HepG2 (cell line): ENCODE measurements around the gene BLOC1S4. TPM values are rescaled to one million over a fixed set of nuclear protein-coding genes. Genes with fewer than 3 reads are reported as not detected.

Experiments used
- ATF3 ChIP-seq: sonication (generic); formaldehyde crosslinking; IDR thresholded peaks from 2 replicates; pipeline ENCODE4 v1.4.0; 2020; ENCODE audit warnings: missing genetic modification reagents
- HNRNPK ChIP-seq: fragments of 200-400 bp; formaldehyde crosslinking; IDR thresholded peaks from 2 replicates; pipeline ENCODE4 v1.6.1; 2018; ENCODE audit warnings: low read length, low read depth, moderate library complexity, mild to moderate bottlenecking; ENCODE audit not compliant: poor library complexity, severe bottlenecking
- SNAPC2 ChIP-seq: sonication (generic); formaldehyde crosslinking; IDR thresholded peaks from 2 replicates; pipeline ENCODE4 v1.8.1; 2022; ENCODE audit warnings: mild to moderate bottlenecking, missing genetic modification reagents
- ZBTB2 ChIP-seq: sonication (generic); formaldehyde crosslinking; IDR thresholded peaks from 2 replicates; pipeline ENCODE4 v1.8.0; 2022; ENCODE audit warnings: low read depth, missing genetic modification reagents
- ZBTB4 ChIP-seq: sonication (generic); formaldehyde crosslinking; IDR thresholded peaks from 2 replicates; pipeline ENCODE4 v1.4.0; 2020; ENCODE audit warnings: missing genetic modification reagents, mild to moderate bottlenecking, borderline replicate concordance
- ZBTB49 ChIP-seq: sonication (generic); formaldehyde crosslinking; IDR thresholded peaks from 2 replicates; pipeline ENCODE4 v1.4.0; 2020; ENCODE audit warnings: missing genetic modification reagents, borderline replicate concordance
- ZIK1 ChIP-seq: sonication (generic); formaldehyde crosslinking; IDR thresholded peaks from 2 replicates; pipeline ENCODE4 v1.5.0; 2020; ENCODE audit warnings: mild to moderate bottlenecking, low read depth, missing genetic modification reagents, borderline replicate concordance
- ZNF280D ChIP-seq: sonication (generic); formaldehyde crosslinking; IDR thresholded peaks from 2 replicates; pipeline ENCODE4 v1.5.1; 2020; ENCODE audit warnings: mild to moderate bottlenecking, missing genetic modification reagents
- ZNF687 ChIP-seq: sonication (generic); formaldehyde crosslinking; IDR thresholded peaks from 2 replicates; pipeline ENCODE4 v1.5.1; 2020; ENCODE audit warnings: mild to moderate bottlenecking, missing genetic modification reagents, moderate library complexity
- ZNF703 ChIP-seq: sonication (generic); formaldehyde crosslinking; IDR thresholded peaks from 2 replicates; pipeline ENCODE4 v1.5.1; 2020; ENCODE audit warnings: missing genetic modification reagents, mild to moderate bottlenecking, moderate library complexity, borderline replicate concordance
- polyA plus RNA-seq, 8 experiments: library from polyadenylated mRNA; depleted of rRNA in 3 of 8; stranded (reverse) in 7 of 8; unstranded in 1 of 8; fragments of >200 nt; fragmentation: Illumina TruSeq in 4 of 8; extraction: Trizol in 4 of 8; gene quantifications; 2 replicates each; pipeline versions ENCODE4 v1.2.1 to v1.2.3, GENCODE V29; 2011 to 2016; ENCODE audit warnings: low read depth in 4 of 8, missing spikeins in 1 of 8, mixed read lengths in 1 of 8; ENCODE audit not compliant: insufficient read depth in 1 of 8
- total RNA-seq, 5 experiments: library from RNA; depleted of rRNA; stranded (reverse); fragments of >200 nt; fragmentation: Illumina TruSeq; extraction: Trizol; gene quantifications; 2 replicates each; pipeline ENCODE4 v1.2.3, GENCODE V29; 2016; ENCODE audit warnings: low read depth in 1 of 5

BLOC1S4 gene
- total and polyA plus RNA-seq, 2 of the 13 experiments (the other 11 are each of a cell fraction or from before 2014, with no cell fraction given), result 15.5 to 20.9 TPM

- peak; percentile 38; the same call in 1 of the 2 replicates for TF ChIP-seq ZNF280D (CRISPR knock-in tag)
- TF ChIP-seq ZBTB2 (CRISPR knock-in tag), result no peak
- no peak; the same call in 1 of the 2 replicates for TF ChIP-seq ATF3 (CRISPR knock-in tag)
- TF ChIP-seq ZNF703 (CRISPR knock-in tag), result no peak
- TF ChIP-seq ZIK1 (CRISPR knock-in tag), result no peak
- TF ChIP-seq HNRNPK, result no peak
- no peak; the same call in 1 of the 2 replicates for TF ChIP-seq SNAPC2 (CRISPR knock-in tag)
- TF ChIP-seq ZBTB49 (CRISPR knock-in tag), result no peak
- TF ChIP-seq ZNF687 (CRISPR knock-in tag), result peak; percentile 89
- TF ChIP-seq ZBTB4, result no peak
These were observed 22.5 kb upstream of the BLOC1S4 start, which contains the start of gene S100P (continued) for GRCh38 chr4:6693231-6694176.
